Measurements from ENCODE around the gene ACVR1B.

ACVR1B gene

GRCh38 chr12:52004042-52004648, 52.6 kb downstream of the ACVR1B start:
- DNase-seq (ENCODE audit: low read depth) = no peak

GRCh38 chr12:52005218-52005902, 53.9 kb downstream of the ACVR1B start:
- DNase-seq (ENCODE audit: low read depth) = no peak

- DNase-seq (ENCODE audit: low read depth) = no peak
Measured at GRCh38 chr12:52005903-52006703, 54.6 kb downstream of the ACVR1B start.

- peak; percentile 68 for DNase-seq (ENCODE audit: low read depth)
Measured at GRCh38 chr12:52006726-52007157, 55.2 kb downstream of the ACVR1B start, which contains the start of gene TAMALIN. TAMALIN (plus strand) TSS chr12:52006946; CDS start chr12:52007020, 74 bp downstream.

- peak; percentile 28 for DNase-seq (ENCODE audit: low read depth)
Measured at GRCh38 chr12:52007158-52007921, 55.8 kb downstream of the ACVR1B start.

GRCh38 chr12:52007982-52008510, 56.5 kb downstream of the ACVR1B start:
- DNase-seq (ENCODE audit: low read depth) = no peak

- DNase-seq (ENCODE audit: low read depth) = no peak
Measured at GRCh38 chr12:52009081-52009751, 57.7 kb downstream of the ACVR1B start.

- DNase-seq (ENCODE audit: low read depth) = no peak
Measured at GRCh38 chr12:52010152-52010622, 58.7 kb downstream of the ACVR1B start.

- DNase-seq (ENCODE audit: low read depth) = no peak
Measured at GRCh38 chr12:52010692-52011601, 59.4 kb downstream of the ACVR1B start.

- DNase-seq (ENCODE audit: low read depth) = no peak
Measured at GRCh38 chr12:52011602-52012214, 60.2 kb downstream of the ACVR1B start.

- DNase-seq (ENCODE audit: low read depth) = no peak
Measured at GRCh38 chr12:52013626-52014310, 62.3 kb downstream of the ACVR1B start.

- no peak for DNase-seq (ENCODE audit: low read depth)
Measured at GRCh38 chr12:52014567-52015530, 63.4 kb downstream of the ACVR1B start.

GRCh38 chr12:52015532-52016041, 64.1 kb downstream of the ACVR1B start:
- no peak for DNase-seq (ENCODE audit: low read depth)

GRCh38 chr12:52018433-52019112, 67.1 kb downstream of the ACVR1B start:
- DNase-seq (ENCODE audit: low read depth) = no peak

- no peak for DNase-seq (ENCODE audit: low read depth)
Measured at GRCh38 chr12:52019113-52019770, 67.7 kb downstream of the ACVR1B start.

Data from activated T-cell treated with anti-CD3 and anti-CD28 coated beads for 24 hours (primary cell).